NB4 (cell line): ENCODE data around the gene COX7A2L.

Experiments used
- MYC ChIP-seq: IDR thresholded peaks from 2 replicates; pipeline ENCODE4 v1.6.1; 2011; ENCODE audit warnings: low read depth, low read length
- TF ChIP-seq, protein P1 (sequence below): IDR thresholded peaks from one replicate; pipeline ENCODE4 v1.5.1; 2012; ENCODE audit warnings: low read depth, low read length

DNA sequence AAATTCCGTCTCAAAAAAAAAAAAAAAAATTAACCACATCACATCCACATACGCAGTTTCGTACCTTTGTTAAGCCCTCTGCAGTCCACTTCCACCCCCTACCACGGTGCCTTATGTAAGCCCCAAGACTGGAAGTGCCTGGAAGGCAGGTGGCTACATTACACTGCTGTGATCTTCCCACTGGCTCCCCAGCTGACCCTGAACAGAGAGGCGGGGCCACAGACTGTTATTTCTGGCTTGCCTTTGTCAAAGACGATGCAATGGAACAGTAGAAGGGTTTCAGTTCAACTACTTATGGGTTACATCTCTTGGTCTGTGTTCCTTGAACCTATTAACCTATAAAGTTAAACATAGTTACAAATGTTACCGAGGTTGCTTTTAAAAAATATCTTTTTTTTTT lies 15.7 kb upstream of the COX7A2L start:
- TF ChIP-seq, protein P1, sequence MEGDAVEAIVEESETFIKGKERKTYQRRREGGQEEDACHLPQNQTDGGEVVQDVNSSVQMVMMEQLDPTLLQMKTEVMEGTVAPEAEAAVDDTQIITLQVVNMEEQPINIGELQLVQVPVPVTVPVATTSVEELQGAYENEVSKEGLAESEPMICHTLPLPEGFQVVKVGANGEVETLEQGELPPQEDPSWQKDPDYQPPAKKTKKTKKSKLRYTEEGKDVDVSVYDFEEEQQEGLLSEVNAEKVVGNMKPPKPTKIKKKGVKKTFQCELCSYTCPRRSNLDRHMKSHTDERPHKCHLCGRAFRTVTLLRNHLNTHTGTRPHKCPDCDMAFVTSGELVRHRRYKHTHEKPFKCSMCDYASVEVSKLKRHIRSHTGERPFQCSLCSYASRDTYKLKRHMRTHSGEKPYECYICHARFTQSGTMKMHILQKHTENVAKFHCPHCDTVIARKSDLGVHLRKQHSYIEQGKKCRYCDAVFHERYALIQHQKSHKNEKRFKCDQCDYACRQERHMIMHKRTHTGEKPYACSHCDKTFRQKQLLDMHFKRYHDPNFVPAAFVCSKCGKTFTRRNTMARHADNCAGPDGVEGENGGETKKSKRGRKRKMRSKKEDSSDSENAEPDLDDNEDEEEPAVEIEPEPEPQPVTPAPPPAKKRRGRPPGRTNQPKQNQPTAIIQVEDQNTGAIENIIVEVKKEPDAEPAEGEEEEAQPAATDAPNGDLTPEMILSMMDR: no peak
- no peak for TF ChIP-seq MYC
